NCI-H128 (cell line): ENCODE data around the gene UPF2.
A peak's percentile ranks its signal among the peaks of the same experiment; 100 is the strongest.
"Not testable (repeated sequence)": the region's sequence is repeated elsewhere in the genome, so short reads cannot be mapped to it uniquely, and the experiment has no call there.

Experiments used
- DNase-seq: peaks from one replicate; lab custom pipeline; 2025; ENCODE audit not compliant: unreplicated experiment; lab: John Stamatoyannopoulos, UW

Gene UPF2

GRCh38 chr10:12041766-12042408 is 722 bp downstream of the UPF2 start:
- no peak for DNase-seq

GRCh38 chr10:12036073-12036655 is 6.4 kb downstream of the UPF2 start:
- no peak for DNase-seq

- DNase-seq = no peak
Observed at GRCh38 chr10:12031404-12031803, 11.2 kb downstream of the UPF2 start.

- no peak for DNase-seq
Observed at GRCh38 chr10:12027539-12027938, 15.1 kb downstream of the UPF2 start.

GRCh38 chr10:12025591-12025990 is 17.0 kb downstream of the UPF2 start:
- DNase-seq = no peak

- DNase-seq = no peak
Observed at GRCh38 chr10:12022580-12023257, 19.9 kb downstream of the UPF2 start.

- DNase-seq = no peak
Observed at GRCh38 chr10:12020574-12020973, 22.0 kb downstream of the UPF2 start.

GRCh38 chr10:12019283-12019971 is 23.2 kb downstream of the UPF2 start:
- DNase-seq = no peak

GRCh38 chr10:12018438-12019282 is 23.9 kb downstream of the UPF2 start:
- no peak for DNase-seq

GRCh38 chr10:12013926-12014325 is 28.7 kb downstream of the UPF2 start:
- no peak for DNase-seq

GRCh38 chr10:12013391-12013790 is 29.2 kb downstream of the UPF2 start:
- not testable (repeated sequence) for DNase-seq

GRCh38 chr10:12010353-12010752 is 32.3 kb downstream of the UPF2 start:
- DNase-seq = no peak

- not testable (repeated sequence) for DNase-seq
Observed at GRCh38 chr10:12008842-12009241, 33.8 kb downstream of the UPF2 start.

- DNase-seq = no peak
Observed at GRCh38 chr10:12006671-12007070, 35.9 kb downstream of the UPF2 start.

- no peak for DNase-seq
Observed at GRCh38 chr10:11993834-11994468, 48.7 kb downstream of the UPF2 start.

- no peak for DNase-seq
Observed at GRCh38 chr10:11988924-11989323, 53.7 kb downstream of the UPF2 start.

- DNase-seq = peak; percentile 26
Observed at GRCh38 chr10:11986593-11987216, 55.9 kb downstream of the UPF2 start.

- no peak for DNase-seq
Observed at GRCh38 chr10:11982253-11982652, 60.4 kb downstream of the UPF2 start.

GRCh38 chr10:11975795-11976194 is 66.8 kb downstream of the UPF2 start:
- DNase-seq = no peak

- not testable (repeated sequence) for DNase-seq
Observed at GRCh38 chr10:11972523-11972922, 70.1 kb downstream of the UPF2 start.
